ENCODE data around the gene P2RY14. TPM values are rescaled to one million over a fixed set of nuclear protein-coding genes. Genes with fewer than 3 reads are reported as not detected.

P2RY14 gene
- total RNA-seq: 15.9 and 17.8 TPM in 2 replicates

GRCh38 chr3:151278230-151278629 lies at the start of gene P2RY14:
TSS of gene P2RY14 (minus strand) at chr3:151278542. CDS start at chr3:151214316, 64,226 bp downstream.
- intact Hi-C loops (cut with micrococcal nuclease): loop anchor here (1.0 to 10.0 kb wide), 7 partner anchors 51 to 1414 kb away; partner anchors contain the start of genes SELENOT and TSC22D2

- intact Hi-C loops (cut with micrococcal nuclease): loop anchor here (1.0 to 2.0 kb wide), 5 partner anchors 37 to 171 kb away; no protein-coding TSS in a partner anchor
Observed at GRCh38 chr3:151327571-151328198, 49.3 kb upstream of the P2RY14 start.

- intact Hi-C loops (cut with micrococcal nuclease): no loop called here
Observed at GRCh38 chr3:151322511-151322910, 44.2 kb upstream of the P2RY14 start.

DNA sequence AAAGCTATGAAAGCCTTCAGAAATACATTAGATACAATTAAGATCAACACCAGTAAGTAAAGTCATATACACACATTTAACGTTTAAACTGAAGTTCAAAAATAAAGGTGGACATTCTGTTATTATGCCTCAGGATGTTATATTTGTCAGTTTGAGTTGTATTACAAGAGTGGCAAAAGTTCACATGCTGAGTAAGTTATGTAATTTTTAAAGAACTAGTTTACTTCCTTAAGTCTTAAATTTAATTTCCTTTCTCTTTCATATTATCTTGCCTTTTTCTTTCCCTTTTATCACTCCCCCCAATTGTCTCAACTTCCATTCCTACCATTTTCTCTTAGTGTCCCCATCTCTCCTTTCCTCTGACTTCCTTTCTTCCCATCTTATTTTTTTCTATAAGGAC lies 43.2 kb upstream of the P2RY14 start:
- intact Hi-C loops (cut with micrococcal nuclease): no loop called here

- intact Hi-C loops (cut with micrococcal nuclease): no loop called here
Observed at GRCh38 chr3:151320131-151320530, 41.8 kb upstream of the P2RY14 start.

DNA sequence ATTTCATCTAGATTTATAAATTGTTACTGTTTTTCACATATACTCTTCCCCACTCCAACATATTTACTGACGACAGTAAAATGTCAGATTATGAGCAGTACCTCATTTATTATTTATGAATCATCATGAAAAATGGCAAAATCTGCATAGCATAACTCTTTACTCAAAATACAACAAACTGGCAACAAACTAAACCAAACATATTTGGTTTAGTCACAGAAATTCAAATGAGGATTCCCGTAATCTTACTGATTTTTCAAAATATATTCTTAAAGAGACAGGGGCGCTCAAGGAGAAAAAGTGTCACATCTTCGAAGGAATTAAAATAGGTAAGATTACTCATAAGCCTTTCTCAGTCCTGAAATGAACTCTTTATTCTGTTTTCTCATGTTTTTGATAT lies 41.3 kb upstream of the P2RY14 start:
- intact Hi-C loops (cut with micrococcal nuclease): loop anchor here (2.0 kb wide), 1 partner anchor 15 kb away; no protein-coding TSS in a partner anchor

DNA sequence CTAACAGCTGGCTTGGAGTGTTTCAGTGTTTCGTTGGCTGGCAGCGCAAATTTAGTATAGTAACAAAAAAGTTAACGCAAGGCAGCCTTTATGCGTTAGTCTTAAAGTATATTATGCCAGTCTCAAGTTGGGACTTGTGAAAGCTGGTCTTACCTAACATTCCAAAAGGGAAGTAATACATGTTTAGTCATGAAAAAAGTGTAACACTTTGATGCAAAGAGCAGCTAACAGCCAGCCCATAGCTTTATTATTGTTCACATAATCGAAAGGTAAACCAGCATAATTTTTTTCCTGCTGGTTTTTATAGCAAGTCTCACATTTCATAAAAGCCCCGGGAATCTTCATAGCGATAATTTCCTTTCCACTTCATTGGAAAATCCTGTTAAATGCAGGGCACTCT lies 40.6 kb upstream of the P2RY14 start:
- intact Hi-C loops (cut with micrococcal nuclease): loop anchor here (2.0 kb wide), 1 partner anchor 14 kb away; no protein-coding TSS in a partner anchor

DNA sequence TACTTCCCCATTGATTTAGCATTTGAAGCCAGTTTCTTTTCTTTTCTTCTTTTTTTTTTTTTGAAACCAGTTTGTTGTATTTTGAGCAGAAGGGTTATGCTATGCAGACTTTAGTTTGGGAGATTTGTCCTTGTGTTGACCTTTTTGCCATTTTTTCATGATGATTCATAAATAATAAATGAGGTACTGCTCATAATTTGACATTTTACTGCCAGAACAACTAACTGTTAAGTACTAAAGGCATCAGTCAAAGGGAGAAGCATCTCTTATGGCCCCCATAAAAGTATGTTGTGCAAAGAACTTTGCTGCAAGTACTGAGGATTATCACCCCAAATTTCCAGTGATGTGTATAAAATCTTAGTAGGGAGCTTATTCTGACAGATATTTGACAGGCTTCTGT lies 40.0 kb upstream of the P2RY14 start:
- intact Hi-C loops (cut with micrococcal nuclease): loop anchor here (2.0 kb wide), 1 partner anchor 14 kb away; no protein-coding TSS in a partner anchor

- intact Hi-C loops (cut with micrococcal nuclease): no loop called here
Observed at GRCh38 chr3:151316267-151316991, 38.1 kb upstream of the P2RY14 start, which contains the start of gene GPR87. TSS of gene GPR87 (minus strand) at chr3:151316820. CDS start at chr3:151300100, 16,720 bp downstream.

DNA sequence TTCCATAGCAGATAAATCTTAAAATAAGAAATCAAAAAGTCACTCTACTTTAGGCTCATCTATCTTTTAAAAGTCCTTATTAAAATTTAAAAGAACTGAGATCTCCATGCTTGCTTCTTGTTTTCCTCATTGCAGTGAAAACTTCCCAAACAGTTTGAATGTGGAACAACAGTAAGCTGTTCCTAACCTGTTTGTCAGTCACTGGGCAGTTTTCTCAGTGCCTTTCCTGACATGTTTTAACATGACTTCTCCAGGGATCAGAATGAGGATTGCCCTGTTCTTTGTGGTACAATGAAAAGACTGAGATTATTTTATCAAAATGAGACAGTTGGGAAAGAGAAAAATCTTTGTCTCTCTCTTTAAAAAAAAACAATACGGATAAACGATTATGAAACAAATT lies 37.5 kb upstream of the P2RY14 start:
- intact Hi-C loops (cut with micrococcal nuclease): no loop called here

- intact Hi-C loops (cut with micrococcal nuclease): no loop called here
Observed at GRCh38 chr3:151315136-151315535, 36.8 kb upstream of the P2RY14 start.

- intact Hi-C loops (cut with micrococcal nuclease): no loop called here
Observed at GRCh38 chr3:151314593-151314992, 36.3 kb upstream of the P2RY14 start.

GRCh38 chr3:151314137-151314536 lies 35.8 kb upstream of the P2RY14 start:
- intact Hi-C loops (cut with micrococcal nuclease): no loop called here

GRCh38 chr3:151312972-151313371 lies 34.6 kb upstream of the P2RY14 start:
- intact Hi-C loops (cut with micrococcal nuclease): no loop called here

GRCh38 chr3:151309566-151309965 lies 31.2 kb upstream of the P2RY14 start:
- intact Hi-C loops (cut with micrococcal nuclease): no loop called here

- intact Hi-C loops (cut with micrococcal nuclease): no loop called here
Observed at GRCh38 chr3:151307583-151308488, 29.5 kb upstream of the P2RY14 start.

- intact Hi-C loops (cut with micrococcal nuclease): no loop called here
Observed at GRCh38 chr3:151307131-151307530, 28.8 kb upstream of the P2RY14 start.

GRCh38 chr3:151306168-151306810 lies 27.9 kb upstream of the P2RY14 start:
- intact Hi-C loops (cut with micrococcal nuclease): no loop called here

GRCh38 chr3:151305775-151306151 lies 27.4 kb upstream of the P2RY14 start:
- intact Hi-C loops (cut with micrococcal nuclease): loop anchor here (1.0 to 2.0 kb wide), 2 partner anchors 13 to 21 kb away; no protein-coding TSS in a partner anchor

DNA sequence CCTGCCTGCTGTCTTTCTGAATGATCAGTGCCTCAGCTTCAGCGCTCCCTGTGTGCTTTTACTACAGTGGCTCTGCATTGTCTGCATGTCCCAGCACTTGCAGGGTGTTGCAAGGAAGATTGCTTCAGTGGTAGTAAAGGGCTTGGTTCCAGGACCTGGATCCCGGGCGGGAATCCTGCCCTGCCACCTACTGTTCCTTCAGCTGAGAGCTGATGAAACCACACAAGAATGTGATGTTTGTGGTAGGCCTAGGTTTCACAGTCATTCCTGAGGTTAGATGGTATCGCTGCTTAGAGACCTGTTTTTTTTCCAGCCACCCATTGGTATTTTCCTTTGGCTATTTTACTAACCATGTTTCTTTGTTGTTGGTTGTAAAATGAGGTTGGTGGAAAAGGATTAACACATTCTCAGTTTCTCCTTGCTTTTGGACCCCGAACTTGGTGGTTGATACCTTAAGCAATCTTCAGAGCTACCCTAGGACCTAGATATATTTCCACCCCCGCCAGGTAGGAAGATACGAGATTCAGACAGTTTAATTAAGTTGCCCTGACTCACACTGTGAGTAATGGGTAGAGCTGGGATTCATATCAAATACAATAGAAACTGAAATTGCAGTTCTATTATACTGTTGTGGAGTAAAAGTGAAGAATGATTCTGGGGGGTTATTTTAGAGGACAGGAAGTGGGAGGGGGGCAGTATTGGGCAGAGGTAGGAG lies 26.9 kb upstream of the P2RY14 start:
- intact Hi-C loops (cut with micrococcal nuclease): loop anchor here (1.0 to 2.0 kb wide), 2 partner anchors 14 to 21 kb away; no protein-coding TSS in a partner anchor

Measured in T-helper 1 cell treated with Interleukin-12 subunit alpha and Interleukin-12 subunit beta and Interleukin-4 antibody, amounts not matched to agents 30 ng/mL and 1 ng/mL, for 36 hours (primary cell).